Measurements from ENCODE around the gene CRYBG3. TPM values are rescaled to one million over a fixed set of nuclear protein-coding genes. Genes with fewer than 3 reads are reported as not detected.

Gene CRYBG3
- total and polyA plus RNA-seq, 3 donors from 2014 or later: 39.7 to 49.8 (median 47.6) TPM

- DNase-seq: no peak
- Histone ChIP-seq H3K4me3 (no peak overlapping the region), H3K27me3 (no peaks in the 10 kb centered on the region), H3K9me3 (no peaks in the 10 kb centered on the region), H3K36me3 (ENCODE audit: low read depth, missing control alignments) (no peaks in the 10 kb centered on the region), H3K4me1 (no peaks in the 10 kb centered on the region), H3K27ac (no peak overlapping the region)
- intact Hi-C loops (cut with DNase I; ENCODE audit: low total_unique reads): no loop called here
- TF ChIP-seq POLR2A (IDR thresholded peaks at IDR 0.05): no peak
- TF ChIP-seq, protein P1, sequence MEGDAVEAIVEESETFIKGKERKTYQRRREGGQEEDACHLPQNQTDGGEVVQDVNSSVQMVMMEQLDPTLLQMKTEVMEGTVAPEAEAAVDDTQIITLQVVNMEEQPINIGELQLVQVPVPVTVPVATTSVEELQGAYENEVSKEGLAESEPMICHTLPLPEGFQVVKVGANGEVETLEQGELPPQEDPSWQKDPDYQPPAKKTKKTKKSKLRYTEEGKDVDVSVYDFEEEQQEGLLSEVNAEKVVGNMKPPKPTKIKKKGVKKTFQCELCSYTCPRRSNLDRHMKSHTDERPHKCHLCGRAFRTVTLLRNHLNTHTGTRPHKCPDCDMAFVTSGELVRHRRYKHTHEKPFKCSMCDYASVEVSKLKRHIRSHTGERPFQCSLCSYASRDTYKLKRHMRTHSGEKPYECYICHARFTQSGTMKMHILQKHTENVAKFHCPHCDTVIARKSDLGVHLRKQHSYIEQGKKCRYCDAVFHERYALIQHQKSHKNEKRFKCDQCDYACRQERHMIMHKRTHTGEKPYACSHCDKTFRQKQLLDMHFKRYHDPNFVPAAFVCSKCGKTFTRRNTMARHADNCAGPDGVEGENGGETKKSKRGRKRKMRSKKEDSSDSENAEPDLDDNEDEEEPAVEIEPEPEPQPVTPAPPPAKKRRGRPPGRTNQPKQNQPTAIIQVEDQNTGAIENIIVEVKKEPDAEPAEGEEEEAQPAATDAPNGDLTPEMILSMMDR (IDR thresholded peaks at IDR 0.05): no peak
- 51 to 59% methylated on average over 4 of the region's 4 CpGs for WGBS, 2 donors
These were observed 61.9 kb downstream of the CRYBG3 start for GRCh38 chr3:97883736-97884135.

GRCh38 chr3:97884586-97885123, 62.8 kb downstream of the CRYBG3 start:
- intact Hi-C loops (cut with DNase I; ENCODE audit: low total_unique reads): no loop called here
- Histone ChIP-seq H3K4me1 (no peaks in the 10 kb centered on the region), H3K9me3 (no peaks in the 10 kb centered on the region), H3K27me3 (no peaks in the 10 kb centered on the region), H3K36me3 (ENCODE audit: low read depth, missing control alignments) (no peaks in the 10 kb centered on the region), H3K4me3 (no peak overlapping the region), H3K27ac (no peak overlapping the region)
- no peak for DNase-seq
- 81 to 91% methylated on average over 2 of the region's 2 CpGs for WGBS, 2 donors
- no peak for TF ChIP-seq POLR2A (IDR thresholded peaks at IDR 0.05)
- TF ChIP-seq, protein P1 (IDR thresholded peaks at IDR 0.05): no peak

- Histone ChIP-seq H3K36me3 (ENCODE audit: low read depth, missing control alignments) (no peaks in the 10 kb centered on the region), H3K27ac (no peak overlapping the region), H3K9me3 (no peaks in the 10 kb centered on the region), H3K4me1 (no peaks in the 10 kb centered on the region), H3K4me3 (no peak overlapping the region), H3K27me3 (no peaks in the 10 kb centered on the region)
- TF ChIP-seq, protein P1 (IDR thresholded peaks at IDR 0.05): no peak
- no peak for TF ChIP-seq POLR2A (IDR thresholded peaks at IDR 0.05)
- 66 to 68% methylated on average over 3 of the region's 3 CpGs for WGBS, 2 donors
- intact Hi-C loops (cut with DNase I; ENCODE audit: low total_unique reads): no loop called here
- no peak for DNase-seq
These were observed 64.4 kb downstream of the CRYBG3 start for GRCh38 chr3:97885931-97886824.

DNA sequence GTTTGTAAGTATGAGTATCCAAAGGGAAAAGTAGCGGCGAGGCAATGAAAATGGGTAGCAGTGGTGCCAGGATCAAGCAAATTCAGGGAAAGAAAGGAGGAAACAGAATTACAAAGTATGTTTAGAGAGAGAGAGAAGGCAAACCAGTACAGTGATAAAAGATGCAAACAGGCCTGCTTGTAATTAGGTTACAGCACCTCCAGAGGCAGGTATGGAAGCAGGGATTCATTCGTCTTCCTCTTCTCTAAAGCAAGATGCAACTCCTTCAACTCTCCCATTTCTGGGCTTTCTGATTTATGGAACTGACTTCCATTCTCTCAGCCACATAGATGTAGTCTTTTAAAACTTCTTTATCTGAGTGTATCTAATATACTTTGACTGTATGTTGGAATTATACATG, 68.0 kb downstream of the CRYBG3 start:
- H3K9me3 ChIP-seq: no peaks in the 10 kb centered on the region
- H3K4me1 ChIP-seq: no peaks in the 10 kb centered on the region
- 90 to 96% methylated on average over 3 of the region's 3 CpGs for WGBS, 2 donors
- H3K27me3 ChIP-seq: no peaks in the 10 kb centered on the region
- H3K36me3 ChIP-seq (ENCODE audit: low read depth, missing control alignments): no peaks in the 10 kb centered on the region
- no peak for TF ChIP-seq POLR2A (IDR thresholded peaks at IDR 0.05)
- TF ChIP-seq, protein P1 (IDR thresholded peaks at IDR 0.05): no peak
- no peak for DNase-seq
- H3K4me3 ChIP-seq: no peak overlapping the region
- H3K27ac ChIP-seq: no peak overlapping the region
- intact Hi-C loops (cut with DNase I; ENCODE audit: low total_unique reads): no loop called here
